Measurements from ENCODE around the gene EGFR.

EGFR gene

DNA sequence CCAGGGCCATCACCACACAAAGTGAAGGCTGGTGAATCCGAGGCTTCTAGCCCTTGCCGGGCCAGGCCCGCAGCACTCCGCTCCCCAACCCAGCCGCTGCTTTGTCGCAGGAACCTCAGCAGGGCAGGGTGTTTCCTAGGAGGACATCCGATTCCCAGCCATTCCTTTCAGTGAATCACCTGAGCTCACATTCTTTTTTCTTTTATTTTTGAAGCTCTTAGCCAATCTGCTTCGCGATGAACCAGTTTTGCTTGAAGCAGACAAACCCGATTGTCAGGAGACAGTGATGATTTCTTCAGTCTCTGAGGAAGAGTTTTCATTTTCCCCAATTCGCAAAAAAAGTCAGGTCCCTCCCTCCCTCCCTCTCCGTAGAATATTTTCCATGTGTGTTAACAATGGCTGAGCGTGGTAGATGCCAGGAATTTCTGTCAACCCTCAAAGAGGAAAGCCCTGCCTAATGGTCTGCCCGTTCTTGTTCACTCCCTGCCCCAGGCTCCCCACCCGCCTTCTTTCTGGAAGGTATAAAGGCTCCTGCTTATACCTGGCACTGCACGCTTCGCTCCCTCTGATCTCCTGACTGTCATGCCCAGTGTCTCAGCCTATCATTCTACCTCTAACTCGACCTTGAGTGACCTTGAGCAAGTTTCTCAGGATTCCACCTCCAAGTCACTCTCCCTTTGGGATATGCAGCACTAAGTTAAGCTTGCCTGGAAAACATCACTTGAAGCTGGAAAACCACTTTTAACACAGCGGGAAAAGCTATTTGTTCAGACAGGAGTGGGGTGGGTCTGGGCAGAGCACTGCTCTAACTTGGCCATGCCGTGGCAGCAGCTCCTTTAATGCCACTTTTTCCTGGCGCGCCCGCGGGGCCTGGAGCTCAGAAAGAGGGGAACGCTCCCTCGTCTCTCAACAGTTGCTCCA is 35.1 kb downstream of the EGFR start:
- H3K27me3 ChIP-seq (ENCODE audit: control insufficient read depth, insufficient read depth, low read length) = no peaks in the 10 kb centered on the region
- WGBS (ENCODE audit: insufficient coverage, insufficient read length) = no CpG with 5 or more reads among the region's 26 CpGs
- DNase-seq (ENCODE audit: low read depth, low spot score) = no peak
- peaks cover 1% of the 10 kb centered on the region; the same call in 1 of the 2 replicates for H3K4me1 ChIP-seq (ENCODE audit: control insufficient read depth, insufficient read depth, low read length)
- H3K9me3 ChIP-seq (ENCODE audit: control insufficient read depth, insufficient read depth, low read length) = no peaks in the 10 kb centered on the region
- H3K4me3 ChIP-seq (ENCODE audit: low read length) = no peak overlapping the region
- no peaks in the 10 kb centered on the region for H3K36me3 ChIP-seq (ENCODE audit: control insufficient read depth, insufficient read depth, low read length)
- H3K27ac ChIP-seq (ENCODE audit: low read length) = no peak overlapping the region

DNA sequence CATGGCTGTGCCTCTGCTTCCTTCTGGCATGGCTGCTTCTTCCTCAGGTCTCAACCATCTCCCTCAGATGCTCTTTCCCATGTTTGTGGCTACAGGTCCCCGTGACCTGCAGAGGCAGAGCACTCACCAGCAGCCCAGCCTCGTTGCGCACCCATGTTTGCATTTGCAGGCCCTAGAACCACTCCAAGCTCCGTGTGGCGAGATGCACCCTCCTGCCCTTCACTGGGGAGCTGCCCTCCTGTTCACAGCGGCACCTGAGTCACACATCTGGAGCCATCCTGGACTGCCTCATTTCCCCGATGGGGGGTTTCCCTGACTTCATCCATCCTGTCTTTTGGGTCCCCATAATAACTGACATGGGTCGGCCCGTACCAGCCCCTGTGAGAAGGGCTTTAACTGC is 35.9 kb downstream of the EGFR start:
- H3K4me1 ChIP-seq (ENCODE audit: control insufficient read depth, insufficient read depth, low read length) = peaks cover 1% of the 10 kb centered on the region; the same call in 1 of the 2 replicates
- H3K36me3 ChIP-seq (ENCODE audit: control insufficient read depth, insufficient read depth, low read length) = no peaks in the 10 kb centered on the region
- no CpG with 5 or more reads among the region's 9 CpGs for WGBS (ENCODE audit: insufficient coverage, insufficient read length)
- no peak overlapping the region for H3K4me3 ChIP-seq (ENCODE audit: low read length)
- H3K9me3 ChIP-seq (ENCODE audit: control insufficient read depth, insufficient read depth, low read length) = no peaks in the 10 kb centered on the region
- no peaks in the 10 kb centered on the region for H3K27me3 ChIP-seq (ENCODE audit: control insufficient read depth, insufficient read depth, low read length)
- DNase-seq (ENCODE audit: low read depth, low spot score) = no peak
- no peak overlapping the region for H3K27ac ChIP-seq (ENCODE audit: low read length)

DNA sequence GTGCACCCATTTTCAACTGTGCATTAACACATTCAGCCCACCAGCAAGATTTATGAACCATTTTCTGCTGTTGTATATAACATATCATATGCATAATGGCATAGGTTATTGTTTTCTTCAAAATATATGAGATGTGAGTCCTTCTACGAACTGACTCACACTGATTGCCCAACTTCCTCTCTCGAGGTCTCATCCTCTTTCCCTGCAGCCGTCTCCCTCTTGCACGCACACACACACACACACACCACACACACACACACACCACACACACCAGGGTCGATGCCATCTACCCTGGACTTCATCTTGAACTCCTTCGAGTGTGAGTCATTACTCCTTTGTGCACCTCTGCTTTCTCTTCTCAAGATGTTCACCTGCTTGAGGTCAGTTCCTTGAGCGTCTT is 36.7 kb downstream of the EGFR start:
- Histone ChIP-seq H3K36me3 (ENCODE audit: control insufficient read depth, insufficient read depth, low read length) (no peaks in the 10 kb centered on the region), H3K4me1 (ENCODE audit: control insufficient read depth, insufficient read depth, low read length) (peaks cover 1% of the 10 kb centered on the region; the same call in 1 of the 2 replicates), H3K4me3 (ENCODE audit: low read length) (no peak overlapping the region), H3K27me3 (ENCODE audit: control insufficient read depth, insufficient read depth, low read length) (no peaks in the 10 kb centered on the region), H3K9me3 (ENCODE audit: control insufficient read depth, insufficient read depth, low read length) (no peaks in the 10 kb centered on the region), H3K27ac (ENCODE audit: low read length) (no peak overlapping the region)
- WGBS (ENCODE audit: insufficient coverage, insufficient read length) = no CpG with 5 or more reads among the region's 7 CpGs
- DNase-seq (ENCODE audit: low read depth, low spot score) = no peak

DNA sequence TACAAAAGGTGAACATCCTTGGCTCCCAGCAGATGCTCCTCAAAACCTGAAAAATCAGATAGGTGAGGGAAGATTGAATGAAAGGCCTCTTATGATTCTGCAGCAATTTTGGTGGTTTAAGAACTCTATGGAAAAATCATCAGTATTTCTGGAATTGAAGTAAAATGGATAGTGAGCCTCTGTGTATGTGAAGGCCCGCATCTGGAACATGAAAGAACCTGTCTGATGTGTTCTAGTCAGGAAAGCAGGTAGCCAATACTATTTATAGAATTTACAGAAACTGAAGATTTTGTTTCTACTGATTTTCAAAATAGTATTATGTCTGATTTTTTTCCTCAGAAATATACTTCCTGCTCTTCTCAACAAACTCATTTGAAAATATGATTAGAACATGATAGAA is 37.3 kb downstream of the EGFR start:
- Histone ChIP-seq H3K4me1 (ENCODE audit: control insufficient read depth, insufficient read depth, low read length) (peaks cover 1% of the 10 kb centered on the region; the same call in 1 of the 2 replicates), H3K4me3 (ENCODE audit: low read length) (no peak overlapping the region), H3K36me3 (ENCODE audit: control insufficient read depth, insufficient read depth, low read length) (no peaks in the 10 kb centered on the region), H3K27me3 (ENCODE audit: control insufficient read depth, insufficient read depth, low read length) (no peaks in the 10 kb centered on the region), H3K9me3 (ENCODE audit: control insufficient read depth, insufficient read depth, low read length) (no peaks in the 10 kb centered on the region), H3K27ac (ENCODE audit: low read length) (no peak overlapping the region)
- no CpG with 5 or more reads among the region's 1 CpG for WGBS (ENCODE audit: insufficient coverage, insufficient read length)
- DNase-seq (ENCODE audit: low read depth, low spot score) = no peak

DNA sequence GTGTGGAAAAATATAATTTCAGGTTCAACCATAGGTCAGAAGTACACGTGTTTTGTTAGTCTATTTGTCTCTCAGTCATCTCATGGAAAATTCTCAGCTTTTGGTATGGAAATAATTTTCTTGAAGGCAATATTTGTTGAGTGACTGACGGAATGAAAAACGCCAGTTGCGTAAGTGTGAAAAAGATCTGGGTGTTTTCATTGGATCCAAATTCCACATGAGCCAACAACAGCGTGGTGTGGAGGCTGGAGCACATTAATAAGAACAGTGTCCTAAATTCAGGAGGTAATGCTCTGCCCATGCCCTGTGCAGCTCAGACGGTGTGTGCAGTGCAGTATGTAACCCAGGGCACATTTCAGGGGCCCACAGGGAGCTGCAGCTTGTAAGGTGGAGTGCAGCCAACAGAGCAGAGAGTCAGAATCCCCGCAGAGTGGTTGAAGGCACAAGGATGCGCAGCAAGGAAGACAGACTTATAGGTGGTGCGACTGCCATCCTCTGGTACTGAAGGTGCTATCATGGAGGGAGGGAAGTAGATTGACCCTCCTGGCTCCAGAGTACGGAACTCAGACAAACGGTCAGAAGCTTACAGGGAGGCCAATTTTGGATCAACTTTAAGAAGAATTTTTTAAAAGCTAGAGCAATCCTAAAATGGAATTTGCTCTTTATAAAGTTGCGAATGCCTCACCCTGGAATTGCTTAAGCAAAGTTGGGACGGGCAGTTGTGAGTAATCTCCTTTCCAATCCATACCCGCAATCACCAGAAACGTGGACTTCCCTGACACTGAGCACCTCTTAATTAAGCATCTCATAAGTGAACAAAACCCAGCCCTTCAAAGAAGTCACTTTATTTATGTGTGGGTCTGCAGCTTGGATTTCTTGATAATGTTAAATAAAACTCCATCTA is 38.0 kb downstream of the EGFR start:
- Histone ChIP-seq H3K36me3 (ENCODE audit: control insufficient read depth, insufficient read depth, low read length) (no peaks in the 10 kb centered on the region), H3K4me1 (ENCODE audit: control insufficient read depth, insufficient read depth, low read length) (peaks cover 1% of the 10 kb centered on the region; the same call in 1 of the 2 replicates), H3K27ac (ENCODE audit: low read length) (no peak overlapping the region), H3K4me3 (ENCODE audit: low read length) (no peak overlapping the region), H3K27me3 (ENCODE audit: control insufficient read depth, insufficient read depth, low read length) (no peaks in the 10 kb centered on the region), H3K9me3 (ENCODE audit: control insufficient read depth, insufficient read depth, low read length) (no peaks in the 10 kb centered on the region)
- no CpG with 5 or more reads among the region's 15 CpGs for WGBS (ENCODE audit: insufficient coverage, insufficient read length)
- no peak for DNase-seq (ENCODE audit: low read depth, low spot score)

DNA sequence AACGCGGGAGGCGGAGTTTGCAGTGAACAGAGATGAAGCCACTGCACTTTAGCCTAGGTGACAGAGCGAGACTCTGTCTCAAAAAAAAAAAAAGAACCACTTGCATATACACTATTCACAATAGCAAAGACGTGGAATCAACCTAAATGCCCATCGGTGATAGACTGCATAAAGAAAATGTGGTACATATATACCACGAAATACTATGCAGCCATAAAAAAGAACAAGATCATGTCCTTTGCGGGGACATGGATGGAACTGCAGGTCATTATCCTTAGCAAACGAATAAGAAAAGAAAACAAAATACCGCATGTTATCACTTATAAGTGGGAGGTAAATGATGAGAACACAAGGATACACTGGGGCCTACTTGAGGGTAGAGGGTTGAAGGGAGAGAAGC is 39.5 kb downstream of the EGFR start:
- no peaks in the 10 kb centered on the region for H3K36me3 ChIP-seq (ENCODE audit: control insufficient read depth, insufficient read depth, low read length)
- H3K27me3 ChIP-seq (ENCODE audit: control insufficient read depth, insufficient read depth, low read length) = no peaks in the 10 kb centered on the region
- no CpG with 5 or more reads among the region's 10 CpGs for WGBS (ENCODE audit: insufficient coverage, insufficient read length)
- no peaks in the 10 kb centered on the region for H3K9me3 ChIP-seq (ENCODE audit: control insufficient read depth, insufficient read depth, low read length)
- H3K4me3 ChIP-seq (ENCODE audit: low read length) = no peak overlapping the region
- DNase-seq (ENCODE audit: low read depth, low spot score) = no peak
- peaks cover 1% of the 10 kb centered on the region; the same call in 1 of the 2 replicates for H3K4me1 ChIP-seq (ENCODE audit: control insufficient read depth, insufficient read depth, low read length)
- no peak overlapping the region for H3K27ac ChIP-seq (ENCODE audit: low read length)

DNA sequence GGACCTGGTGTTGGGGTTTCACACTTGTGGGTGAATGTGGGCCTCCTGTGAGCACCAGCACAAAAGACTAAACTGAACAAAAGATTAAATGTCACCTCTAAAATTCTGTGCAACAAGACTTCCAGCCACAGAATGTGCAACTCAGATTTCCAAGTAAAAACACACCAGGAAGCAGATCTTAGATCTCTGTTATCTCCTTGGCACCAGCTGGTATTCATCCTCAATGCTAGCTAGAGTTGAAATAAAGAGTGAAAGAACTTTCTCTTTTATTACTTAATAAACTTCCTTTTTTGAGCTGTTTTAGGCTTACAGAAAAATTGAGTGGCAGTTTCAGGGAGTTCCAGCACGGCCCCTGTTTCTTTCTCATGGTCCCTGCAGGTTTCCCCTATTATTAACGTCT is 40.2 kb downstream of the EGFR start:
- Histone ChIP-seq H3K36me3 (ENCODE audit: control insufficient read depth, insufficient read depth, low read length) (no peaks in the 10 kb centered on the region), H3K9me3 (ENCODE audit: control insufficient read depth, insufficient read depth, low read length) (no peaks in the 10 kb centered on the region), H3K4me1 (ENCODE audit: control insufficient read depth, insufficient read depth, low read length) (no peaks in the 10 kb centered on the region; the same call in 1 of the 2 replicates), H3K4me3 (ENCODE audit: low read length) (no peak overlapping the region), H3K27ac (ENCODE audit: low read length) (no peak overlapping the region), H3K27me3 (ENCODE audit: control insufficient read depth, insufficient read depth, low read length) (no peaks in the 10 kb centered on the region)
- no peak for DNase-seq (ENCODE audit: low read depth, low spot score)
- WGBS (ENCODE audit: insufficient coverage, insufficient read length) = no CpG with 5 or more reads among the region's 2 CpGs

DNA sequence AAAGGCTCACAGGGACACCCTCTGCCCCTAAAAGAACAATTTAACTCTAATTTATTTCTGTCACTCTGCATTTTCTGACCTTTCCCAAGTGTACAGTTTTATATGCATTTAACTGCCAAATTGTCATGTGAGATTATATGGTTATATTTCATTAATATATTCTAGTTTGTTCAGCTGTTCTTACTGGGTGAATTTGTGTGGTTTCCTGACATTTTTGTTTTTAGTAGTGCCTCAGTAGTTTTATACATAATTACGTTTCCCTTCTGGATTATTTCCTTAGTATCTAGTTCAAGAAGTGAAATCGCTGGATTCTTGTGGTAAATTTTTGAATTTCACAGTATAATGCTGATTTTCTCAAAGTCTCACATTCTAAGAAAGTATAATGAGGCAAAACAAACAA is 41.3 kb downstream of the EGFR start:
- no CpG with 5 or more reads among the region's 2 CpGs for WGBS (ENCODE audit: insufficient coverage, insufficient read length)
- no peak for DNase-seq (ENCODE audit: low read depth, low spot score)
- Histone ChIP-seq H3K4me1 (ENCODE audit: control insufficient read depth, insufficient read depth, low read length) (no peaks in the 10 kb centered on the region), H3K27me3 (ENCODE audit: control insufficient read depth, insufficient read depth, low read length) (no peaks in the 10 kb centered on the region), H3K9me3 (ENCODE audit: control insufficient read depth, insufficient read depth, low read length) (no peaks in the 10 kb centered on the region), H3K27ac (ENCODE audit: low read length) (no peak overlapping the region), H3K36me3 (ENCODE audit: control insufficient read depth, insufficient read depth, low read length) (no peaks in the 10 kb centered on the region), H3K4me3 (ENCODE audit: low read length) (no peak overlapping the region)

DNA sequence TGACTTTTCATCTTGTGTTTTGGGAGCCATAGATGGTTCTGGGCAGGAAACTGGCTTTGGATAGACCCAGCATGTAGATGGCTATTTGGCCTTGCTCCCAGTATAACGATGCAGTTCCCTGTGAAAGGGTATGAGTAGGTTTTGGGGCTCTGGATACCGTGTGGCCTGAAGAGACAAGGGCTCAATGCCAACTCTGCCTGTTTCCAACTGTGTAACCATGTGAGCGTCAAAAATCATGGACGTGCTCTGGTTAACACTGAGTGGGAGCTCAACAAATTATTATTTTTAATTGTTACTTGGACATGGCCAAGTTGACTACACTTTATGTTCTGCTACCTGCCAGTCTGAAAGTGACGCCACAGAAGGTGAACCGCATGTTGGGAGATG is 41.8 kb downstream of the EGFR start:
- no peak for DNase-seq (ENCODE audit: low read depth, low spot score)
- no peaks in the 10 kb centered on the region for H3K4me1 ChIP-seq (ENCODE audit: control insufficient read depth, insufficient read depth, low read length)
- H3K36me3 ChIP-seq (ENCODE audit: control insufficient read depth, insufficient read depth, low read length) = no peaks in the 10 kb centered on the region
- H3K9me3 ChIP-seq (ENCODE audit: control insufficient read depth, insufficient read depth, low read length) = no peaks in the 10 kb centered on the region
- no peak overlapping the region for H3K4me3 ChIP-seq (ENCODE audit: low read length)
- H3K27me3 ChIP-seq (ENCODE audit: control insufficient read depth, insufficient read depth, low read length) = no peaks in the 10 kb centered on the region
- no CpG with 5 or more reads among the region's 6 CpGs for WGBS (ENCODE audit: insufficient coverage, insufficient read length)
- H3K27ac ChIP-seq (ENCODE audit: low read length) = no peak overlapping the region

DNA sequence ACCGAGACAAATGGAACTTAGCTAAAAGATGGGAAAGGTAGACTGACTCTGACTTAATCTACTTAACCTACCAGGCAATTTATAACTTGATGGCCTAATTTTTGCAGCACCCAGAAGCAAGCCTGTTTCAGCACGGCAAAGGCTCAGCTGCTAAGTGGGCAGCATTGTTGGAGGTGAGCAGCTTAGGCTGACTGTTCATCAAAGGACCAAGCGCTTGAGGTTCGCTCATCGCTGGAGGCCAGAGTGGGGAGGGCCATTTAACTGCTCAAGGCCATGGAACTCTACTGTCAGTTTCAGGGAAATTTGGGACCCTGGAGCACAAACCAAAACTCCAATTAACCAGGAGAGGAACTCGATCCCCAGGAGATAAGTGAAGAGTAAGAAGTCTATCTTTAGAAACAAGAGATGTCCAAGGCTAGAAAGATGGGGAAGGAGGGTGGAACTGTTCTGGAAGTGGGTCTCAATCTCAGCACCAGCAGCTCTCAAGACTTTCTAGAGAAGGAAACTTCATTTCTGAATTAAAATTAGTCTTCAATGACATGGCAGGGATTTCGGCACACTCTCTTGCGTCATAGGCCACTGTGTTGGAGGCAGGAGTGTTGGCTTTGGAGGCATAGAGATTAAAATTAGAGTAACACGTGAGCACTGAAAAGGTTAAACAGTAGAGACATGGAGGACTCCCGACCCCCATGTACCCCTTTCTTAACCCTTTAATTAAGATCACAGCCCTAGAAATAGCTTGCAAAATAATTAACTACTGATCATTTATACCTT is 43.1 kb downstream of the EGFR start:
- no peak for DNase-seq (ENCODE audit: low read depth, low spot score)
- Histone ChIP-seq H3K4me1 (ENCODE audit: control insufficient read depth, insufficient read depth, low read length) (peaks cover 3% of the 10 kb centered on the region; the same call in 1 of the 2 replicates), H3K36me3 (ENCODE audit: control insufficient read depth, insufficient read depth, low read length) (no peaks in the 10 kb centered on the region), H3K27me3 (ENCODE audit: control insufficient read depth, insufficient read depth, low read length) (no peaks in the 10 kb centered on the region), H3K27ac (ENCODE audit: low read length) (no peak overlapping the region), H3K9me3 (ENCODE audit: control insufficient read depth, insufficient read depth, low read length) (no peaks in the 10 kb centered on the region; the same call in 1 of the 2 replicates), H3K4me3 (ENCODE audit: low read length) (no peak overlapping the region)
- WGBS (ENCODE audit: insufficient coverage, insufficient read length) = no CpG with 5 or more reads among the region's 10 CpGs
